ENCODE results near the gene GID8.

DNA sequence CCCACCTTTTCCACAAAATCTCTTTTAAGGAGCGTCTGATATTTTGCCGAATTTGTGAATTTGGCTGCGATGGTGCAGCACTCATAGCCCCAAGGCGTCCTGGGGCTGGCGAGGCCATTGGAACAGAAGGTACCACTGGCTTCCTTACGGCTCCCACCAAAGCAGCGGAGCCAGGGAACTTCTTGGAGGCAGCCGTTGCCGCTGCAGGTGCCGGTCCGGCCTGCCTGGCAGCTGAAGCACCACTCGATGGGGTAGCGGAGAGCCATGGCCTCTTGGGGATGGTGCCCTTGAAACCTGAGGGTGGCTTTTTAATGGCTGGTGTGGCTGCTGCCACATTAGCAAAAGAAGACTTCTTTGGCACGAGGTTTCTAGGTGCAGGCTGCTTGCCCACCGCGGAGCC, 41.4 kb upstream of the GID8 start:
- TF ChIP-seq, protein P1, sequence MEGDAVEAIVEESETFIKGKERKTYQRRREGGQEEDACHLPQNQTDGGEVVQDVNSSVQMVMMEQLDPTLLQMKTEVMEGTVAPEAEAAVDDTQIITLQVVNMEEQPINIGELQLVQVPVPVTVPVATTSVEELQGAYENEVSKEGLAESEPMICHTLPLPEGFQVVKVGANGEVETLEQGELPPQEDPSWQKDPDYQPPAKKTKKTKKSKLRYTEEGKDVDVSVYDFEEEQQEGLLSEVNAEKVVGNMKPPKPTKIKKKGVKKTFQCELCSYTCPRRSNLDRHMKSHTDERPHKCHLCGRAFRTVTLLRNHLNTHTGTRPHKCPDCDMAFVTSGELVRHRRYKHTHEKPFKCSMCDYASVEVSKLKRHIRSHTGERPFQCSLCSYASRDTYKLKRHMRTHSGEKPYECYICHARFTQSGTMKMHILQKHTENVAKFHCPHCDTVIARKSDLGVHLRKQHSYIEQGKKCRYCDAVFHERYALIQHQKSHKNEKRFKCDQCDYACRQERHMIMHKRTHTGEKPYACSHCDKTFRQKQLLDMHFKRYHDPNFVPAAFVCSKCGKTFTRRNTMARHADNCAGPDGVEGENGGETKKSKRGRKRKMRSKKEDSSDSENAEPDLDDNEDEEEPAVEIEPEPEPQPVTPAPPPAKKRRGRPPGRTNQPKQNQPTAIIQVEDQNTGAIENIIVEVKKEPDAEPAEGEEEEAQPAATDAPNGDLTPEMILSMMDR (IDR thresholded peaks at IDR 0.05), result no peak
- no peak for TF ChIP-seq POLR2A (IDR thresholded peaks at IDR 0.05)
